ENCODE data around the gene ZC3H10. TPM values are rescaled to one million over a fixed set of nuclear protein-coding genes. Genes with fewer than 3 reads are reported as not detected.

Gene ZC3H10
- total RNA-seq, 6 donors from 2014 or later: 2.1 to 22.0 (median 6.4) TPM

DNA sequence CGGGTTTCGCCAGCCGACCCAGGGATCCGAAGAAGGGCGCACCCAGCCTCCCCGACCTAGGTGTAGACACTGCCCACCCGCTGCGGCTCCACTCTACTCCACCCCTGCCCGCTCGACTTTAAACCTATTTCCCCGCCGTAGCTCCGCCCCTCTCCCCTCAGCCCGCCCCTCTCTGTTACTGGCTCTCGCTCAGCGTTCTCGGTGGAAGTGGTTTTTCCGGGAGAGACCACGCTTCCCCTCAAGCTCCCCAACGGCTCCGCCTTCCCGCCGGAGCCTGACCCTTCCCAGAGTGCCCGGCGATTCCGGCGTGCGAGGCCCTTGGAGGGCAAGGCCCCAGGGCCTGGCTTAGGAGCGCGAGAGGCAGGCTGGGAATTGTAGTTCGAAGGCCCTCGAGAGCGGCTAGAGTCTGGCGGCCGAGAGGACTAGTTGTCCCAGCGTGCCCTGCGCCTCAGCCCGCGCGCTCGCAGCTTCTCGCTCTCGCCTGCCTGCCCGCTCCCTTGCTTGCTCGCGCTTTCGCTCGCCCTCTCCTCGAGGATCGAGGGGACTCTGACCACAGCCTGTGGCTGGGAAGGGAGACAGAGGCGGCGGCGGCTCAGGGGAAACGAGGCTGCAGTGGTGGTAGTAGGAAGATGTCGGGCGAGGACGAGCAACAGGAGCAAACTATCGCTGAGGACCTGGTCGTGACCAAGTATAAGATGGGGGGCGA, 13.8 kb upstream of the ZC3H10 start, which contains the start of gene PA2G4:
Gene PA2G4, plus strand, starts transcription at position 451 of the 706 bp plus-strand sequence. Its CDS starts 179 bp downstream, at position 630.
- peak within 1 kb of the TSS; percentile 81 to 94 (median 92) for H3K27ac ChIP-seq
- TF ChIP-seq, protein P1, sequence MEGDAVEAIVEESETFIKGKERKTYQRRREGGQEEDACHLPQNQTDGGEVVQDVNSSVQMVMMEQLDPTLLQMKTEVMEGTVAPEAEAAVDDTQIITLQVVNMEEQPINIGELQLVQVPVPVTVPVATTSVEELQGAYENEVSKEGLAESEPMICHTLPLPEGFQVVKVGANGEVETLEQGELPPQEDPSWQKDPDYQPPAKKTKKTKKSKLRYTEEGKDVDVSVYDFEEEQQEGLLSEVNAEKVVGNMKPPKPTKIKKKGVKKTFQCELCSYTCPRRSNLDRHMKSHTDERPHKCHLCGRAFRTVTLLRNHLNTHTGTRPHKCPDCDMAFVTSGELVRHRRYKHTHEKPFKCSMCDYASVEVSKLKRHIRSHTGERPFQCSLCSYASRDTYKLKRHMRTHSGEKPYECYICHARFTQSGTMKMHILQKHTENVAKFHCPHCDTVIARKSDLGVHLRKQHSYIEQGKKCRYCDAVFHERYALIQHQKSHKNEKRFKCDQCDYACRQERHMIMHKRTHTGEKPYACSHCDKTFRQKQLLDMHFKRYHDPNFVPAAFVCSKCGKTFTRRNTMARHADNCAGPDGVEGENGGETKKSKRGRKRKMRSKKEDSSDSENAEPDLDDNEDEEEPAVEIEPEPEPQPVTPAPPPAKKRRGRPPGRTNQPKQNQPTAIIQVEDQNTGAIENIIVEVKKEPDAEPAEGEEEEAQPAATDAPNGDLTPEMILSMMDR (IDR thresholded peaks at IDR 0.05): peak in 1 of 6 experiments; percentile 32
- TF ChIP-seq POLR2A (IDR thresholded peaks at IDR 0.05) (peak in 3 of 4 donors; percentile 58 to 95 (median 87)), POLR2AphosphoS5 (IDR thresholded peaks at IDR 0.05) (peak; percentile 87 to 95), EP300 (IDR thresholded peaks at IDR 0.05) (peak in 1 of 4 donors; percentile 53)
- H3K4me1 ChIP-seq: peaks cover 16 to 28% (median 19%) of the 10 kb centered on the region in 4 donors
- DNase-seq: peak; percentile 96 to 99
- ATAC-seq (ENCODE audit: low FRiP score in 2 of 2): peak; percentile 98 to 99
- H3K9me3 ChIP-seq: no peaks in the 10 kb centered on the region
- 0 to 1% methylated on average over 26 to 60 of the region's 60 CpGs for WGBS, 2 donors
- peak within 1 kb of the TSS; percentile 57 to 99 (median 78) for H3K4me3 ChIP-seq
- no peaks in the 10 kb centered on the region for H3K27me3 ChIP-seq
- peaks cover 17 to 31% (median 25%) of the 10 kb centered on the region in 4 donors for H3K36me3 ChIP-seq

DNA sequence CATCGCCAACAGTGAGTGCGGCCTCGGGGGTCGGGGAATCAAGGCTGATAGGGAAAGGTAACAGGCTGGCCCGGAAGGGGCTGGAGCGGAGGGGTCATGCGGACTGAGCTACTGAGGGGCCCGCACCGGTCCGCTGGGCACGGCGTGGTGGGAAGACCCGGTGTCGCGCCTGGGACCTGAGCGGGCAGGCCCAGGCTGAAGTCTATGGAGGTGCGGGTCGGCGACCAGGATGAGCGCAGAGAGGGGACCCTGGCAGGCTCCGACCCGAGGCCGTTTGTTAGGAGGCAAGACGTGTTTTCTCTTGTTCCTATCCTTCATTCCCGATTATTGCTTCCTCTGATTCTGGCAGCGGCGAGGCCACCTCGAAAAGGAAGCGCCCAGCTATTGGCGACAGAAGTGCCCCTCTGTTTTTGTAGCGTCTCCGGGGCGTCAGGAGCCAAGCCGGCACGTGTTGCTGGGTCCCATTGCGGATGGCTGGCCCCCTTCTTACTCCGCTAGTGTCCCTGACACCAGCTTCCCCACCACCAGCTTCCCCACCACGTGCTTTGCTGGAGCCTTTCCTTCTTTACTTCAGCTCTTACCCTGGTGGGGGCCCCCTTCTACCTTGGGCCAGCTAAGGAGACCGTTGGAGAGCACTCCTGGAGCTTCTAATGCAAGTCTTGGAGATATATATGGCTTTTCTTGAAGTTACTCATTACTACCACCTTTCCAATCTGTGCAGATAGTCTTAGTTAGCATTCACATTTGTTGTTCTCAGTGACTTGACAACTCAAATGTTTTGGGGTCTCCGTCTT, 13.1 kb upstream of the ZC3H10 start:
- no peaks in the 10 kb centered on the region for H3K27me3 ChIP-seq
- H3K4me3 ChIP-seq: peak overlapping the region; percentile 54 to 99 (median 78)
- H3K4me1 ChIP-seq: peaks cover 16 to 28% (median 19%) of the 10 kb centered on the region in 4 donors
- no peaks in the 10 kb centered on the region for H3K9me3 ChIP-seq
- peak overlapping the region; percentile 81 to 94 (median 92) for H3K27ac ChIP-seq
- H3K36me3 ChIP-seq: peaks cover 23 to 38% (median 33%) of the 10 kb centered on the region in 4 donors
- DNase-seq: peak; percentile 44 to 87
- peak; percentile 50 to 67 for ATAC-seq (ENCODE audit: low FRiP score in 2 of 2)
- no peak for TF ChIP-seq EP300 (IDR thresholded peaks at IDR 0.05)
- TF ChIP-seq, protein P1 (IDR thresholded peaks at IDR 0.05): no peak
- TF ChIP-seq POLR2AphosphoS5 (IDR thresholded peaks at IDR 0.05): no peak
- no peak for TF ChIP-seq POLR2A (IDR thresholded peaks at IDR 0.05)
- 0 to 1% methylated on average over 30 to 36 of the region's 40 CpGs for WGBS, 2 donors

DNA sequence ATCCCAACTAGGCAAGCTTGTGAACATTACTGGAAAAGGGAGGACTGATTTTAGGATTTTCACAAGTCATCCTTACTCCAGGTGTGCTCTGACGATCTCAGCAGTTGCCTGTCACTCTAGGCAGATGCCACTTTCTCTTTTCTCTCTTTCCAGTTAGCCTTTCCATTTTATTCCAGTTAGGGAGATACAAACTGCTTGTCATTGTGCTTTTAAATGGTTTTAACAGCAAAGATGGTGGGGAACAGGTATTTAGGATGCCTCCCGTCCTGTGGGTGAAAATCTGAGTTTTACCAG, 12.5 kb upstream of the ZC3H10 start:
- no peak for DNase-seq
- 44 to 54% methylated on average over 2 of the region's 2 CpGs for WGBS, 2 donors
- Histone ChIP-seq H3K4me3 (peak overlapping the region in 3 of 4 donors; percentile 76 to 99 (median 81)), H3K9me3 (no peaks in the 10 kb centered on the region), H3K27me3 (no peaks in the 10 kb centered on the region), H3K4me1 (peaks cover 16 to 28% (median 19%) of the 10 kb centered on the region in 4 donors), H3K27ac (peak overlapping the region in 1 of 4 donors; percentile 90), H3K36me3 (peaks cover 29 to 44% (median 38%) of the 10 kb centered on the region in 4 donors)
- TF ChIP-seq, protein P1 (IDR thresholded peaks at IDR 0.05): no peak
- TF ChIP-seq POLR2A (IDR thresholded peaks at IDR 0.05) (no peak), POLR2AphosphoS5 (IDR thresholded peaks at IDR 0.05) (no peak), EP300 (IDR thresholded peaks at IDR 0.05) (no peak)
- ATAC-seq (ENCODE audit: low FRiP score in 2 of 2): no peak

DNA sequence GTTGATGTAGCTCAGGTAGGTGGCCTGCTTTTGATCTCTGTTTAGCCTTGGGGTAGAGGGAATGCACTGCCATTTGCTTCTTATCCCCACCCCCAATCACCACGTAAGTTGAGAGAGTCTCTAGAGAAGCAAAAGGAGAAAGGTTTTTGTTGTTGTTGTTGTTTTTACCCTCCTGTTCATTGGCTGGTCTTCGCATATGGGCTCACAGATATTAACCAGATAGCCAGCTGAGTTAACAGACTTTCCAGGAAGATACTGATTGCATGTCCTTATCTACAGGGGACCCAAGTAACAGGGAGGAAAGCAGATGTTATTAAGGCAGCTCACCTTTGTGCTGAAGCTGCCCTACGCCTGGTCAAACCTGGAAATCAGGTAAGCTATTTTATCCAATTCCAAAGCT, 10.8 kb upstream of the ZC3H10 start:
- H3K4me1 ChIP-seq: peaks cover 16 to 28% (median 19%) of the 10 kb centered on the region in 4 donors
- 98 to 100% methylated on average over 3 of the region's 3 CpGs for WGBS, 2 donors
- DNase-seq (no peak), ATAC-seq (ENCODE audit: low FRiP score in 2 of 2) (no peak)
- TF ChIP-seq POLR2A (IDR thresholded peaks at IDR 0.05): no peak
- no peak for TF ChIP-seq POLR2AphosphoS5 (IDR thresholded peaks at IDR 0.05)
- TF ChIP-seq EP300 (IDR thresholded peaks at IDR 0.05): no peak
- TF ChIP-seq, protein P1 (IDR thresholded peaks at IDR 0.05): no peak
- H3K36me3 ChIP-seq: peaks cover 43 to 59% (median 53%) of the 10 kb centered on the region in 4 donors
- no peak overlapping the region for H3K27ac ChIP-seq
- no peak overlapping the region for H3K4me3 ChIP-seq
- H3K9me3 ChIP-seq: no peaks in the 10 kb centered on the region
- H3K27me3 ChIP-seq: no peaks in the 10 kb centered on the region

All from upper lobe of left lung (tissue), 6 donors.